ENCODE results near the gene P2RY2. TPM values are rescaled to one million over a fixed set of nuclear protein-coding genes. Genes with fewer than 3 reads are reported as not detected.

P2RY2 gene
- total and polyA plus RNA-seq, 9 of the 15 experiments (the other 6 are each of a cell fraction or from before 2014, with no cell fraction given): not detected

DNA sequence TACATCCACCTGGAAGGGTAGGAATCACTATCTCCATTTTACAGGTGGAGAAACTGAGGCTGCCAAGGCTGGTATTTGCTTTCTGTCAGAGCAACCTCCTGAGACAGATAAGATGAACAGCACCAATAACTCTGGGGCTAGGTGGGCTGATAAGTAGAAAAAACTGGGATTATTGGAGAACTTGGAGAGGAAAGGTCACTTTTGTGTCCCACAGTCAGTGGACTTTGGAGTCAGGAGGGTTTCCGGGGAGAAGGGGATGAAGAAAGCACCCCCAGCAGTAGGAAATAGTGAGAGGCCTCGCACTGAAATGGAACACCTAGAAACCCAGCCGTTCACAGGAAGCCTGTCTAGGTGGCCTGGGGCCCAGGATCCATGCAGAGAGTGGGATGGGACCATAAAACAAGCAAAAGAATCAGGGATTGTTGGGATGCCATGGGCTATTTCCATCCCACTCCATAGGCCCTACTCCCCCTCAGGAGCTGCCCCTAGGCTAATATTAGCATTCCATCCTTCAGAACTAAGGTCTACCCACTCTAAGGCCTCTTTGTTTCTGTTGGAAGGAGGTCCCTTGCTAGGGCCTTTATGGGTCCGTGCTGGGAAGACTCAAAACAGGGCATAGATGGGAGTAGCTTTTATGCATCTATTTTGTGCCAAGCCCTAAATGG, 45.0 kb upstream of the P2RY2 start:
- Histone ChIP-seq H3K9me3 (replicated peaks; ENCODE audit: control insufficient read depth, insufficient read depth, low read depth, low read length) (no peaks in the 10 kb centered on the region), H2AFZ (ENCODE audit: low read depth, low read length) (no peak overlapping the region), H3K4me1 (replicated peaks in 1 of 2; ENCODE audit: control insufficient read depth in 2 of 2, insufficient read depth in 2 of 2, low read length in 2 of 2) (peaks cover 4 to 5% of the 10 kb centered on the region in 2 experiments; a peak in 1 of 5 replicates), H3K27me3 (ENCODE audit: control insufficient read depth in 2 of 2, insufficient read depth in 2 of 2, low read length in 2 of 2) (no peaks in the 10 kb centered on the region), H3K36me3 (ENCODE audit: control insufficient read depth, insufficient read depth, low read length) (no peaks in the 10 kb centered on the region), H3K9me1 (ENCODE audit: control insufficient read depth, insufficient read depth, low read length) (no peaks in the 10 kb centered on the region), H3K79me2 (ENCODE audit: control insufficient read depth, insufficient read depth, low read length) (no peaks in the 10 kb centered on the region), H3K4me2 (ENCODE audit: insufficient read depth, low read length) (no peak overlapping the region), H3K27ac (ENCODE audit: extremely low read depth, low read depth, low read length) (no peak overlapping the region), H3K9ac (ENCODE audit: insufficient read depth in 1 of 2, low read depth in 2 of 2, low read length in 2 of 2) (no peak overlapping the region), H4K20me1 (replicated peaks; ENCODE audit: control insufficient read depth, insufficient read depth, low read length) (no peaks in the 10 kb centered on the region), H3K4me3 (no peak overlapping the region)
- ATAC-seq: no peak
- WGBS (ENCODE audit: insufficient coverage, low coverage, missing lambda C conversion rate): 26% methylated on average over 4 of the region's 4 CpGs
- FAIRE-seq: no peak
- TF ChIP-seq, protein P1, sequence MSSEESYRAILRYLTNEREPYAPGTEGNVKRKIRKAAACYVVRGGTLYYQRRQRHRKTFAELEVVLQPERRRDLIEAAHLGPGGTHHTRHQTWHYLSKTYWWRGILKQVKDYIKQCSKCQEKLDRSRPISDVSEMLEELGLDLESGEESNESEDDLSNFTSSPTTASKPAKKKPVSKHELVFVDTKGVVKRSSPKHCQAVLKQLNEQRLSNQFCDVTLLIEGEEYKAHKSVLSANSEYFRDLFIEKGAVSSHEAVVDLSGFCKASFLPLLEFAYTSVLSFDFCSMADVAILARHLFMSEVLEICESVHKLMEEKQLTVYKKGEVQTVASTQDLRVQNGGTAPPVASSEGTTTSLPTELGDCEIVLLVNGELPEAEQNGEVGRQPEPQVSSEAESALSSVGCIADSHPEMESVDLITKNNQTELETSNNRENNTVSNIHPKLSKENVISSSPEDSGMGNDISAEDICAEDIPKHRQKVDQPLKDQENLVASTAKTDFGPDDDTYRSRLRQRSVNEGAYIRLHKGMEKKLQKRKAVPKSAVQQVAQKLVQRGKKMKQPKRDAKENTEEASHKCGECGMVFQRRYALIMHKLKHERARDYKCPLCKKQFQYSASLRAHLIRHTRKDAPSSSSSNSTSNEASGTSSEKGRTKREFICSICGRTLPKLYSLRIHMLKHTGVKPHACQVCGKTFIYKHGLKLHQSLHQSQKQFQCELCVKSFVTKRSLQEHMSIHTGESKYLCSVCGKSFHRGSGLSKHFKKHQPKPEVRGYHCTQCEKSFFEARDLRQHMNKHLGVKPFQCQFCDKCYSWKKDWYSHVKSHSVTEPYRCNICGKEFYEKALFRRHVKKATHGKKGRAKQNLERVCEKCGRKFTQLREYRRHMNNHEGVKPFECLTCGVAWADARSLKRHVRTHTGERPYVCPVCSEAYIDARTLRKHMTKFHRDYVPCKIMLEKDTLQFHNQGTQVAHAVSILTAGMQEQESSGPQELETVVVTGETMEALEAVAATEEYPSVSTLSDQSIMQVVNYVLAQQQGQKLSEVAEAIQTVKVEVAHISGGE (CRISPR knock-in tag; IDR thresholded peaks at IDR 0.05): no peak
- no peak for TF ChIP-seq RB1 (IDR thresholded peaks at IDR 0.05; ENCODE audit: low read depth)
- TF ChIP-seq JUNB (CRISPR knock-in tag; conservative IDR thresholded peaks at IDR 0.05): no peak
- TF ChIP-seq, protein P2, sequence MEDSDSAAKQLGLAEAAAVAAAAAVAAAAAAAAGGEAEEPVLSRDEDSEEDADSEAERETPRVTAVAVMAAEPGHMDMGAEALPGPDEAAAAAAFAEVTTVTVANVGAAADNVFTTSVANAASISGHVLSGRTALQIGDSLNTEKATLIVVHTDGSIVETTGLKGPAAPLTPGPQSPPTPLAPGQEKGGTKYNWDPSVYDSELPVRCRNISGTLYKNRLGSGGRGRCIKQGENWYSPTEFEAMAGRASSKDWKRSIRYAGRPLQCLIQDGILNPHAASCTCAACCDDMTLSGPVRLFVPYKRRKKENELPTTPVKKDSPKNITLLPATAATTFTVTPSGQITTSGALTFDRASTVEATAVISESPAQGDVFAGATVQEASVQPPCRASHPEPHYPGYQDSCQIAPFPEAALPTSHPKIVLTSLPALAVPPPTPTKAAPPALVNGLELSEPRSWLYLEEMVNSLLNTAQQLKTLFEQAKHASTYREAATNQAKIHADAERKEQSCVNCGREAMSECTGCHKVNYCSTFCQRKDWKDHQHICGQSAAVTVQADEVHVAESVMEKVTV (CRISPR knock-in tag; IDR thresholded peaks at IDR 0.05): no peak
- no peak for TF ChIP-seq LCOR (CRISPR knock-in tag; IDR thresholded peaks at IDR 0.05)
- TF ChIP-seq, protein P3, sequence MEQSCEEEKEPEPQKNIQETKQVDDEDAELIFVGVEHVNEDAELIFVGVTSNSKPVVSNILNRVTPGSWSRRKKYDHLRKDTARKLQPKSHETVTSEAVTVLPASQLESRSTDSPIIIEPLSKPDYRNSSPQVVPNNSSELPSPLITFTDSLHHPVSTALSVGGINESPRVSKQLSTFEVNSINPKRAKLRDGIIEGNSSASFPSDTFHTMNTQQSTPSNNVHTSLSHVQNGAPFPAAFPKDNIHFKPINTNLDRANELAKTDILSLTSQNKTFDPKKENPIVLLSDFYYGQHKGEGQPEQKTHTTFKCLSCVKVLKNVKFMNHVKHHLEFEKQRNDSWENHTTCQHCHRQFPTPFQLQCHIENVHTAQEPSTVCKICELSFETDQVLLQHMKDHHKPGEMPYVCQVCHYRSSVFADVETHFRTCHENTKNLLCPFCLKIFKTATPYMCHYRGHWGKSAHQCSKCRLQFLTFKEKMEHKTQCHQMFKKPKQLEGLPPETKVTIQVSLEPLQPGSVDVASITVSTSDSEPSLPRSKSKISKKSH (CRISPR knock-in tag; IDR thresholded peaks at IDR 0.05): no peak
- TF ChIP-seq STAG1 (CRISPR knock-in tag; IDR thresholded peaks at IDR 0.05; ENCODE audit: borderline replicate concordance): no peak
- ChIA-PET POLR2A (interaction anchor here (0.6 kb wide), 2 partner anchors 44 to 138 kb away, joined by 3 read pairs; no protein-coding TSS in a partner anchor), CTCF (ENCODE audit: low intra/inter-chr PET ratio) (no interaction called here)
- no peak for DNase-seq (ENCODE audit: extremely low read depth in 1 of 4, low spot score in 3 of 4)
- intact Hi-C loops (cut with micrococcal nuclease) (loop anchor here (5.0 kb wide), 1 partner anchor 446 kb away; no protein-coding TSS in a partner anchor), in situ Hi-C loops (cut with MboI) (no loop called here)
- BruUV-seq (replicated peaks): no TSS peak

All from K562 (cell line).